ENCODE measurements around the gene ASB15.
"Not testable (repeated sequence)": the region's sequence is repeated elsewhere in the genome, so short reads cannot be mapped to it uniquely, and the experiment has no call there.

Gene ASB15

GRCh38 chr7:123601530-123601929 lies at the start of gene ASB15:
ASB15 (plus strand) TSS chr7:123601821; CDS start chr7:123614503, 12,682 bp downstream.
- DNase-seq = no peak

GRCh38 chr7:123552134-123552533 lies 49.5 kb upstream of the ASB15 start:
- not testable (repeated sequence) for DNase-seq

- DNase-seq = no peak
Measured at GRCh38 chr7:123552641-123553040, 49.0 kb upstream of the ASB15 start.

DNA sequence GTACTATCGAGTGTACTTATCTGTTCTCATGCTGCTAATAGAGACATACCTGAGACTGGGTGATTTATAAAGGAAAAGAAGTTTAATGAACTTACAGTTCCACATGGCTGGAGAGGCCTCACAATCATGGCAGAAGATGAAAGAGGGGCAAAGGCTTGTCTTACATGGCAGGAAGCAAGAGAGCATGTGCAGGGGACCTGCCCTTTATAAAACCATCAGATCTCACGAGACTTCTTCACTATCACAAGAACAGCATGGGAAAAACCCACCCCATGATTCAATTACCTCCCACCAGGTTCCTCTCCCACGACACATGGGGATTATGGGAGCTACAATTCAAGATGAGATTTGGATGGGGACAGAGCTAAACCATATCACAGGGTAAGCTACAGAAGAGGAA lies 48.5 kb upstream of the ASB15 start:
- no peak for DNase-seq

DNA sequence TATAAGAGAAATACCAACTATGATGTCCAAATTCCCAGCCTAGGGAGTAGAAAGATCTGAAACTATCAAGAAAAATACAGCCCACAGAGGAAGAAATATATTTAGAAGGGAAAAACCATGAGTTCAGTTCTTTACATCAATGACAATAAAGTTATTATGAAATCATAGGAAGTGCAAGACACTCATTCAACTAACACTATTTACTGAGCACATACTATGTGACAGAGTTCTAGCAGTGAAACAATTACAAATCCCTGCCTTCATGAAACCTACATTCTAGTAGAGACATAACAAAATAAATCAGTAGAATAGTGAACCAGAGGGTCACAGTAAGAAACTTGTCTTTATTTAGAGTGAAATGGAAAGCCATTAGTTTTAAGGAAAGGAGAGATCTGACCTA lies 46.1 kb upstream of the ASB15 start:
- DNase-seq = no peak

DNA sequence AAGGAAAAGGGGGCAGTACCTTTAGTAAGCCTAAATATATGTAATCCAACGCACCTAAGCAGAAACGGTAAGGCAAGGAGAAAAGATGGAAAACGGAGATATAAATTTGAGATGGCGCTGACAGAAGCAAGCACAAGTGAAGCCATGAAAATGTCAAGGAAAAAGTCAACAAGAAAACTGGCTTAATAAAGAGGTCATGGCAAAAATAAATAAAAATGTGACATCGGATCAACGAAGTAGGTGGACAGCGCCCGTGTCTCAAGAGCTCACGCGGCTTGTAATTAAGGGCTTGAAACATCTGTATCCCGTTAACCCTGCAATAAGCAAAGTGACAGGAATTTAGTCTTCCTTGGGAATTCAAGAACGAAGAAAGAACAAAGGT lies 44.6 kb upstream of the ASB15 start:
- no peak for DNase-seq

- DNase-seq = peak; percentile 100
Measured at GRCh38 chr7:123557398-123558288, 44.0 kb upstream of the ASB15 start, which contains the start of gene NDUFA5. NDUFA5 (minus strand) TSS chr7:123557818; CDS start chr7:123557795, 23 bp downstream.

- DNase-seq = no peak
Measured at GRCh38 chr7:123558289-123558874, 43.2 kb upstream of the ASB15 start.

- no peak for DNase-seq
Measured at GRCh38 chr7:123562121-123562520, 39.5 kb upstream of the ASB15 start.

DNA sequence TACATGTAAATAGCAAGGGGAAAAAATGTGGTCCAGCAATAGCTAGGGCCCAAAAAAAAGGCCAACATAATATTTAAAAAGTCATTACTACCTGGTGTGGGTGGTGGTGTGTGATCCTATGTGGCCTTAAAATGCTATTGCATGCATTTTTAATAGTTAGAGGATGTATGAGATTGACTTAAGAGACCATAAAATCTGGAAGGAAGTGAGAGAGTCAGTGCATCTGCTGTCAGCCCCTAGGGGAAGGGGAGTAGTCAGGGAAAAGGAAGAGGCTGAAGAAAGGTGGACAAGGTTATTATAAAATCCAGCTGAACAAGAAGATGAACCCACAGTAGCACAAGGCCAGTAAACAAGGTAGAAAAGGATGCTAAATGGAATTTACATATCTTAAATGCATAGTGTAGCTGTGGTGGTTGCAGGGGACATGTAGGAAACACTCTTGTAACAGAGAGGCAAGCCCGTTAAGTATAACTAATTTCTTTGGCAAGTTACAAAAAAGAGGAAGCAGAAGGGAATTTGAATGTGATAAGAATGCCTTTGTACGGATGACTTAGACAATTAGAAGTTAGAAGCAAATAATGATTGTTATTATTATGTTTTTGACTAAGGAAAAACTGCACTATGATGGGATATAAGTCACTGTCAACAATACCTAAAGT lies 32.1 kb upstream of the ASB15 start:
- DNase-seq = no peak

GRCh38 chr7:123570390-123571182 lies 31.0 kb upstream of the ASB15 start:
- DNase-seq = no peak

DNA sequence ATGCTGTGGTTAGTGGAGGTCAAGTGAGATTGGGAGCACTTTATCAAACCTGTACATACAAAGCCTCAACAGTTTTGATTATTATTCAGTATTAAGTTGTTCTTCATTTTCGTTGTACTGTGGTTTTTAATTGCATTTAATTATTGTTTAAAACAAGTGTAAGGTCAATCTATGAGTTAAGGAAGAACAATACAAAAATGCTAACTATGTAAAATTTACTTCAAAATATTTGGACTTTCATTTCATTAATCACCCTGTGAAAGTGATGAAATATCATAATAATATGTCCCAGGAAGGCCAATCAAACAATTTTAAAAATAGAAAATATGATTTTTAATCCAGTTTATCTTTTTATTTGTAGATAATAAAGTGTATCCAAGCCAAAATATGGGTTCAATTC lies 30.4 kb upstream of the ASB15 start:
- DNase-seq = no peak

DNA sequence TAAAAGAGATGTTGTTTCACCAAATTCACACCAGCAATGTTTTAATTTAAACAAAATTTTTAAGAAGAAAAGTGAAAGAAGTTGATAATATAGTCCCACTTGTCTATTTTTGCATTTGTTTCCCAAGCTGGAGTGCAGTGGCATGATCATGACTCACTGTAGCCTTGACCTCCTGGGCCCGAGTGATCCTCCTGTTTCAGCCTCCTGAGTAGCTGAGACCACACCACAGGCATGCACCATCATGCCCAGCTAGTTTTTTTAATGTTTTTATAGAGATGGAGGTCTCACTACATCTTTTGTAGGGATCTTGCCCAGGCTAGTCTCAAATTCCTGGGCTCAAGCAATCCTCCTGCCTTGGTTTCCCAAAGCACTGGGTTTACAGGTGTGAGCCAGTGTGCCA lies 29.9 kb upstream of the ASB15 start:
- DNase-seq = no peak

GRCh38 chr7:123573341-123573740 lies 28.3 kb upstream of the ASB15 start:
- no peak for DNase-seq

DNA sequence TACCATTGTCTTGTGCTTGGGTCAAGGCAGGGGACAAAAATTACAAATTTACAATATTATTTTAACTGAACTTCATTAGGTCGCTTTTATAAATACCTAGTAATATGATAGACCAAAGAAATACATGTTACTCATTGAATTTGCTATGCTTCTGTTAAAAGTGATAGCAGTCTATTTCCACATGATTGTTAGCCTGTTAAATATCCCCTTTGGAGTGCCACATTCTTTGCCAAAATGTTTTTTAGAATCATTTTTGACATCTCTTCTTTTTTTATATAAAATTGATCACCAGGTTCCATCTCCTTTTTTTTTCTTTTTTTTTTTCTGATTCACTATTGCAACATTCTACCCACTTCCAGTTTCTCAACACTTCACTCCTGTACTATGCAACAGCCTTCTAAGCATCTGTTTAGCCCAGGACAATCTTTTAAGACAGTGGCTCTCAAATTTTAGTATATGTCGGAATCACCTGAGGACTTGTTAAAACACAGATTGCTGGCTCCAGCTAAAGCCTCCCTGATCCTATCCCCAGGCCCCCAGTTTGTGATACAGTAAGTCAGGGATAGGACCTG lies 27.6 kb upstream of the ASB15 start:
- no peak for DNase-seq

GRCh38 chr7:123579416-123579815 lies 22.2 kb upstream of the ASB15 start:
- no peak for DNase-seq

DNA sequence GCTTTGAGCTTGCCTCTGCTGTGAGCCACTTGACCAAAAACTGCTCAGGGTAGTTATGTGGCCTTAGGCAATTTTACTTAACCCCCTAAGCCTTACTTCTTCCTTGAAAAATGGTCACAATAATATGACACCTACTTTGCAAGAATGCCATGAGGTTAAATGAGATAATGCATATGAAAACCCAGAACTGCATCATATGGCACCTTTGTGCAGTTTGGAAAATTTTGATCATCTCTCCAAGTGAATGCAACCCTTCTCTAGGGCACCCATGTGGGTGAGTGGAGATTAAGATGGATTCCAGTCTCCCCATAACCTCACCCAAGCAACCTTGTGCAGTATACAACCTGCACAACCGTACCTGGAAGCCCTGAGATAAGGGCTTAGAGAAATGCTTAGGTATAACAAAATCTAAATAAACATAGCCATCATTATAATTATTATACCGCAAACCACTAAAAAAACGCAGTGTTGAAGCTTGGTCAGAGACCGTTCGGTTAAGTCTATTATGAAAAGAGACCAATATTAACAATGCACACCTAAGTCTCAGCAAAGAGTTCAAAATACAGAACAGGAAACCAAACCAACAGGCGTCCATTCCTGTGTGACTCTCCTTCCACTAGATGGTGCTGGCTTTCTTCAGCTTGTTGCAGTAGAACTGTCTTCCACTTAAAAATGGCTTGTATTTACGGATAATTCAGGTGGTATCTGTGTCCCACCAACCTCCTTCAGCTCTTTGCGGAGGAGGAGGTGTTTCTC lies 21.0 kb upstream of the ASB15 start:
- DNase-seq = peak; percentile 49

- no peak for DNase-seq
Measured at GRCh38 chr7:123581162-123581459, 20.5 kb upstream of the ASB15 start.

DNA sequence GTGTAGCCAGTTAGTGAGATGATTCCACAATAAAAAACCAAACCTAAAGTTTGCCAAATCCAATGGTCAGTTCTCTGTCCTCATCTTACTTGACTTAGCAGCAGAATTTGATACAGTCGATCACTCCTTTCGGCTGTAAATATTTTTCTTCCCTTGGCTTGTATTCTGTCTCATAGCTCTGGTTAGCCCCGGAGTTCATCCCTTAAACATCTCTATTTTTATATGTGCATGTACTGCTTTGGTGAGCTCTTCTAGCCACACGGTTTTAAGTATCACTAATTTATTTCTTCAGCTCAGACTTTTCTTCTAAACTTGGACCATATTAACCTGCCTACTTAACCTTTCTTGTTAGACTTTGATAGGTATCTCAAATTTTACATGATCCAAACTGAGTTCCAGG lies 17.8 kb upstream of the ASB15 start:
- DNase-seq = no peak

DNA sequence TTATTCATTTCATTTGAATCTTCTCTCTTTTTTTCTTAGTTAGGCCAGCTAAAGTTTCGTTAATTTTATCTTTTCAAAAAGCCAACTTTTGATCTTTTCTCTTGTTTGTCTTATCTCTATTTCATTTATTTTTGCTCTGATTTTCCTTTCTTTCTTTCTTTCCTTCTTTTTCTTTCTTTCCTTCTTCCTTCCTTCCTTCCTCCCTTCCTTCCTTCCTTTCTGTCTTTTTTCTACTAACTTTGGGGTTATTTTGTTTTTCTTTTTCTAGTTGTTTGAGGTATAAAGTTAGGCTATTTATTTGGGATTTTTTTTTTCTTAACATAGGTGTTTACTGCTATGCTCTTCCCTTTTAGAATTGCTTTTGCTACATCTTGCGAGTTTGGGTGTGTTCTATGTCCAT lies 13.2 kb upstream of the ASB15 start:
- DNase-seq = no peak

GRCh38 chr7:123594813-123595241 lies 6.8 kb upstream of the ASB15 start:
- DNase-seq = peak; percentile 29

GRCh38 chr7:123598657-123599056 lies 3.0 kb upstream of the ASB15 start:
- no peak for DNase-seq

Measured in NCI-H1092 (cell line).